Mucosa of descending colon (tissue), 3 donors: ENCODE measurements around the gene KRTAP13-2. TPM values are rescaled to one million over a fixed set of nuclear protein-coding genes. Genes with fewer than 3 reads are reported as not detected.

ENCODE experiments used
- ATAC-seq: fragments of 200-7000 bp; cut with Tn5 transposase; one replicate; pipeline ENCODE4 v1.9.1; 2020; ENCODE audit warnings: mild to moderate bottlenecking, moderate library complexity
- DNase-seq, 3 donors: peaks; one replicate each; pipeline ENCODE4 v3.0.0-alpha.2; 2020
- H3K36me3 ChIP-seq: fragments of 200-600 bp; one replicate; pipeline ENCODE4 v1.8.0; 2021; ENCODE audit warnings: low read depth, mild to moderate bottlenecking
- H3K4me1 ChIP-seq: fragments of 200-600 bp; one replicate; pipeline ENCODE4 v1.8.0; 2021; ENCODE audit warnings: low read depth, mild to moderate bottlenecking
- H3K4me3 ChIP-seq: fragments of 200-600 bp; one replicate; pipeline ENCODE4 v1.8.0; 2021; ENCODE audit warnings: mild to moderate bottlenecking
- H3K9me3 ChIP-seq: fragments of 200-600 bp; one replicate; pipeline ENCODE4 v1.8.0; 2021; ENCODE audit warnings: mild to moderate bottlenecking
- CTCF ChIP-seq: fragments of 200-600 bp; IDR thresholded peaks from one replicate; pipeline ENCODE4 v1.8.0; 2022; ENCODE audit warnings: antibody characterized with exemption, mild to moderate bottlenecking
- intact Hi-C, 2 donors: fragments of 100-400 bp; cut with DNase I in 1 of 2; cut with micrococcal nuclease in 1 of 2; formaldehyde crosslinking; loops; one replicate each; pipeline versions ENCODE4 v1.11.0 to v1.11.1; 2022; cut with DNase I, micrococcal nuclease
- microRNA-seq: library from miRNA; unstranded; fragments of <30 nt; microRNA quantifications from one replicate; pipeline ENCODE4, GENCODE V29; 2019
- total RNA-seq, 3 donors: library from RNA; stranded (reverse); fragmentation: NEBNext Ultra II Directional in 2 of 3; extraction: Animal tissue kit (Norgen Biotek cat#: 25700) in 2 of 3; gene quantifications; one replicate each; pipeline versions ENCODE4 v1.2.1 to v1.2.4, GENCODE V29; 2021 to 2023
- donor health status: DM: no; HTN: no; CAD: no; lungs with moderate emphysema.
- donor health status: DM: no; HTN: no; CAD: no.
- donor health status: DM: no; HTN: yes; CAD: no.

KRTAP13-2 gene
- total RNA-seq, 3 donors from 2014 or later: 0.47 to 15.0 (median 2.9) TPM

- DNase-seq (no peak), ATAC-seq (no peak)
- H3K4me1 ChIP-seq: no peaks in the 10 kb centered on the region
- intact Hi-C loops: no loop called here
- H3K9me3 ChIP-seq: no peaks in the 10 kb centered on the region
- H3K4me3 ChIP-seq: no peak overlapping the region
- H3K36me3 ChIP-seq: no peaks in the 10 kb centered on the region
- no peak for TF ChIP-seq CTCF
Observed at GRCh38 chr21:30336596-30336995, 35.5 kb downstream of the KRTAP13-2 start.

- Histone ChIP-seq H3K9me3 (no peaks in the 10 kb centered on the region), H3K36me3 (no peaks in the 10 kb centered on the region), H3K4me3 (no peak overlapping the region), H3K4me1 (no peaks in the 10 kb centered on the region)
- DNase-seq (no peak), ATAC-seq (no peak)
- intact Hi-C loops: no loop called here
- TF ChIP-seq CTCF: no peak
Observed at GRCh38 chr21:30333736-30334135, 38.3 kb downstream of the KRTAP13-2 start.

- Histone ChIP-seq H3K36me3 (no peaks in the 10 kb centered on the region), H3K9me3 (no peaks in the 10 kb centered on the region), H3K4me1 (no peaks in the 10 kb centered on the region), H3K4me3 (no peak overlapping the region)
- ATAC-seq (no peak), DNase-seq (no peak)
- no peak for TF ChIP-seq CTCF
- intact Hi-C loops: no loop called here
Observed at GRCh38 chr21:30332681-30333080, 39.4 kb downstream of the KRTAP13-2 start.

- TF ChIP-seq CTCF: no peak
- DNase-seq (no peak), ATAC-seq (no peak)
- intact Hi-C loops: no loop called here
- H3K9me3 ChIP-seq: peaks cover 10% of the 10 kb centered on the region
- no peaks in the 10 kb centered on the region for H3K4me1 ChIP-seq
- no peaks in the 10 kb centered on the region for H3K36me3 ChIP-seq
- no peak overlapping the region for H3K4me3 ChIP-seq
Observed at GRCh38 chr21:30329203-30329875, 42.7 kb downstream of the KRTAP13-2 start.

GRCh38 chr21:30326390-30326789, 45.7 kb downstream of the KRTAP13-2 start:
- intact Hi-C loops: no loop called here

More at GRCh38 chr21:30326390-30326789, 45.7 kb downstream of the KRTAP13-2 start:
- Histone ChIP-seq H3K4me3 (no peak overlapping the region), H3K4me1 (no peaks in the 10 kb centered on the region), H3K9me3 (peaks cover 10% of the 10 kb centered on the region), H3K36me3 (no peaks in the 10 kb centered on the region)
- no peak for TF ChIP-seq CTCF
- DNase-seq (no peak), ATAC-seq (no peak)

Small RNAs within 50 kb of the gene (microRNA-seq; reads per million reads assigned to microRNA genes)
- not detected for gene MIR4327

Other genes with a start within 250 kb of the KRTAP13-2 start
- gene CLDN17, start 205.5 kb downstream of the KRTAP13-2 start, total RNA-seq: not detected
- 10 to 100 TPM; 14.5 to 61.9 (median 35.8) TPM for gene CLDN8, start 156.2 kb downstream of the KRTAP13-2 start, total RNA-seq
- gene KRTAP24-1, start 89.3 kb downstream of the KRTAP13-2 start, total RNA-seq: not detected
- gene KRTAP25-1, start 82.8 kb downstream of the KRTAP13-2 start, total RNA-seq: not detected
- gene KRTAP26-1, start 52.0 kb downstream of the KRTAP13-2 start, total RNA-seq: not detected
- gene KRTAP27-1, start 34.6 kb downstream of the KRTAP13-2 start, total RNA-seq: not detected
- gene KRTAP23-1, start 23.7 kb downstream of the KRTAP13-2 start, total RNA-seq: not detected
- gene KRTAP13-1, start 23.8 kb upstream of the KRTAP13-2 start, total RNA-seq: not detected
- not detected for gene KRTAP13-3, start 53.7 kb upstream of the KRTAP13-2 start, total RNA-seq
- not detected for gene KRTAP13-4, start 57.9 kb upstream of the KRTAP13-2 start, total RNA-seq
- gene KRTAP15-1, start 68.0 kb upstream of the KRTAP13-2 start, total RNA-seq: not detected
- gene KRTAP19-1, start 108.1 kb upstream of the KRTAP13-2 start, total RNA-seq: not detected
- gene KRTAP19-2, start 115.2 kb upstream of the KRTAP13-2 start, total RNA-seq: not detected
- gene KRTAP19-3, start 119.7 kb upstream of the KRTAP13-2 start, total RNA-seq: not detected
- not detected for gene KRTAP19-4, start 124.9 kb upstream of the KRTAP13-2 start, total RNA-seq
- gene KRTAP19-5, start 129.9 kb upstream of the KRTAP13-2 start, total RNA-seq: not detected
- not detected for gene KRTAP19-6, start 169.6 kb upstream of the KRTAP13-2 start, total RNA-seq
- gene KRTAP19-7, start 189.0 kb upstream of the KRTAP13-2 start, total RNA-seq: not detected
- gene KRTAP22-2, start 218.1 kb upstream of the KRTAP13-2 start, total RNA-seq: not detected
- not detected for gene KRTAP6-3, start 220.2 kb upstream of the KRTAP13-2 start, total RNA-seq
- gene KRTAP6-2, start 226.6 kb upstream of the KRTAP13-2 start, total RNA-seq: not detected
- not detected for gene KRTAP22-1, start 228.8 kb upstream of the KRTAP13-2 start, total RNA-seq
- not detected for gene KRTAP6-1, start 241.7 kb upstream of the KRTAP13-2 start, total RNA-seq
- not detected for gene KRTAP20-1, start 244.2 kb upstream of the KRTAP13-2 start, total RNA-seq
- gene KRTAP20-4, start 248.4 kb upstream of the KRTAP13-2 start, total RNA-seq: not detected